K562 (cell line): ENCODE data around the gene NEU1. TPM values are rescaled to one million over a fixed set of nuclear protein-coding genes. Genes with fewer than 3 reads are reported as not detected.

Experiments used
- CXXC5 ChIP-seq: fragments of 250-450 bp; sonication (Bioruptor Pico); IDR thresholded peaks from 2 replicates; pipeline ENCODE4 v1.8.0; 2022; ENCODE audit warnings: inconsistent platforms, mild to moderate bottlenecking, moderate library complexity
- MTF1 ChIP-seq: fragments of 250-450 bp; sonication (Bioruptor Pico); IDR thresholded peaks from 2 replicates; pipeline ENCODE4 v1.9.0; 2021; ENCODE audit warnings: moderate library complexity, mild to moderate bottlenecking, inconsistent platforms, borderline replicate concordance
- POLR2AphosphoS2 ChIP-seq: IDR thresholded peaks from 2 replicates; pipeline ENCODE4 v1.6.1; 2012; ENCODE audit warnings: low read length, improper control_type of control experiment
- SUPT5H ChIP-seq: fragments of 450-650 bp; IDR thresholded peaks from 2 replicates; pipeline ENCODE4 v1.6.1; 2016
- ZC3H4 ChIP-seq: sonication (generic); formaldehyde crosslinking; IDR thresholded peaks from 2 replicates; pipeline ENCODE4 v1.9.0; 2021; ENCODE audit warnings: missing genetic modification reagents, borderline replicate concordance
- ZNF589 ChIP-seq: fragments of 200-800 bp; sonication (Bioruptor generic); IDR thresholded peaks from 2 replicates; pipeline ENCODE4 v1.6.1; 2016; ENCODE audit warnings: low read depth, missing genetic modification characterization, missing compliant biosample characterization
- polyA plus RNA-seq, 8 experiments: library from polyadenylated mRNA; depleted of rRNA in 4 of 8; stranded (reverse) in 5 of 8; unstranded in 3 of 8; fragments of >200 nt; fragmentation: Nextera tagmentation in 2 of 8; fragmentation: Illumina TruSeq in 1 of 8; extraction: Ambion mirVana in 2 of 8; extraction: Trizol in 1 of 8; gene quantifications; 2 replicates each; pipeline versions ENCODE4 v1.2.1 to v1.2.3, GENCODE V29; 2011 to 2014; ENCODE audit warnings: inconsistent platforms in 1 of 8, missing spikeins in 1 of 8
- total RNA-seq, 7 experiments: library from RNA; depleted of rRNA in 6 of 7; stranded (reverse); fragments of >200 nt in 6 of 7; fragmentation: Illumina TruSeq in 2 of 7; extraction: Trizol in 2 of 7; gene quantifications; 2 replicates each; pipeline versions ENCODE4 v1.2.1 to v1.2.3, GENCODE V29; 2011 to 2021; ENCODE audit warnings: low replicate concordance in 1 of 7
- TF ChIP-seq, protein P1 (sequence below): fragments of 250-450 bp; sonication (Bioruptor Pico); IDR thresholded peaks from 2 replicates; pipeline ENCODE4 v1.8.0; 2022; ENCODE audit warnings: moderate library complexity, mild to moderate bottlenecking, inconsistent platforms
- TF ChIP-seq, protein P2 (sequence below): fragments of 450-650 bp; formaldehyde crosslinking; IDR thresholded peaks from 2 replicates; pipeline ENCODE4 v1.4.0; 2022; ENCODE audit warnings: missing genetic modification characterization
- TF ChIP-seq, protein P3 (sequence below): IDR thresholded peaks from 2 replicates; pipeline ENCODE4 v1.6.1; 2014; ENCODE audit warnings: antibody characterized with exemption
- TF ChIP-seq, protein P4 (sequence below), 2 experiments: fragments of 450-650 bp; IDR thresholded peaks; 2 replicates each; pipeline ENCODE4 v1.6.1; 2018; ENCODE audit warnings: mild to moderate bottlenecking in 2 of 2, low read depth in 1 of 2; ENCODE audit not compliant: partially characterized antibody in 2 of 2
- TF ChIP-seq, protein P5 (sequence below): sonication (generic); formaldehyde crosslinking; IDR thresholded peaks from 2 replicates; pipeline ENCODE4 v1.8.1; 2022; ENCODE audit warnings: missing genetic modification reagents
- TF ChIP-seq, protein P6 (sequence below): sonication (generic); formaldehyde crosslinking; IDR thresholded peaks from 2 replicates; pipeline ENCODE4 v1.8.1; 2023; ENCODE audit warnings: mild to moderate bottlenecking, missing genetic modification reagents
- TF ChIP-seq, protein P7 (sequence below): sonication (generic); formaldehyde crosslinking; IDR thresholded peaks from 2 replicates; pipeline ENCODE4 v1.8.0; 2022; ENCODE audit warnings: mild to moderate bottlenecking, missing genetic modification reagents, borderline replicate concordance

NEU1 gene
- total and polyA plus RNA-seq, 9 of the 15 experiments (the other 6 are each of a cell fraction or from before 2014, with no cell fraction given) = 14.8 to 67.8 (median 51.0) TPM

DNA sequence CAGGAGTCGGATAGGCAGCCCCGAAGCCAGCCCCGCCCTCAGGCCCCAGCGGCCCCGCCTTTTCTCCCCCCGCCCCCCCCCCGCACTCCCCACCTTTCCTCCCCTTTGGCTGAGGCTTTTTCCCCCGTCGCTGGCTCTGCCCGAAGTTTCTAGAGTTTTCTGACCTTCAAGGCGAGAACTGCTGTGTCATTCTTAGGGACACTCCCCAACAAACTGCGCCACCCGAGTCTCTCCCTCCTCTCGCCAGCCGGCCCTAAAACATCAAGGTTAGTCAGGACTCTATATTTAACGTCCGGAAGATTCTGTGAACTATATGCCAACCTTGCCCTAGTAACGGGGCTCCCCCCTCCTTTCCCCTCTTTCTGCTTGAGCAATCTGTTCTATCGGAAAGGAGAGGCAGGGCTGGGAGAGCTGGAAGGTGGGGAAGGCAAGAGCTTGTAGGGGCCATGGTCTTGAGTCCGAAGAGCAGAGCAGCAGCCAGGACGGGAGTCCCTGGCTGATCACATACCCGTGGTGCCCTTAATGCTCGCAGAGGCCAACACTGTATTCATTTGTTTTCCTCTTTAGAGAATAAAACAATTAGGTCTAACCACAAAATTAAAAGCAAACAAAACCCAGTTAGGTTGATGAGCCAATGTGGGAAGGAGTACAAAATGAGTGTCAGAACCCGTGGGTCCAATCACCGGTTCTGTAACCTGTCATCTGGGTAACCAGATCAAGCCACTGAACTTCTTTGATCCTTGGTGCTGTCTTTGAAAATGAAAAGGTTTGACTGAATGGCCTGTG, 40.4 kb downstream of the NEU1 start (continued):
- TF ChIP-seq, protein P1, sequence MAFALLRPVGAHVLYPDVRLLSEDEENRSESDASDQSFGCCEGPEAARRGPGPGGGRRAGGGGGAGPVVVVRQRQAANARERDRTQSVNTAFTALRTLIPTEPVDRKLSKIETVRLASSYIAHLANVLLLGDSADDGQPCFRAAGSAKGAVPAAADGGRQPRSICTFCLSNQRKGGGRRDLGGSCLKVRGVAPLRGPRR (CRISPR knock-in tag) = no peak
- TF ChIP-seq ZNF589 (CRISPR knock-in tag) (no peak), CXXC5 (peak; percentile 45), ZC3H4 (CRISPR knock-in tag) (no peak), SUPT5H (peak; percentile 81), MTF1 (CRISPR knock-in tag) (no peak), POLR2AphosphoS2 (peak; percentile 93; the same call in 1 of the 2 replicates)
- TF ChIP-seq, protein P2, sequence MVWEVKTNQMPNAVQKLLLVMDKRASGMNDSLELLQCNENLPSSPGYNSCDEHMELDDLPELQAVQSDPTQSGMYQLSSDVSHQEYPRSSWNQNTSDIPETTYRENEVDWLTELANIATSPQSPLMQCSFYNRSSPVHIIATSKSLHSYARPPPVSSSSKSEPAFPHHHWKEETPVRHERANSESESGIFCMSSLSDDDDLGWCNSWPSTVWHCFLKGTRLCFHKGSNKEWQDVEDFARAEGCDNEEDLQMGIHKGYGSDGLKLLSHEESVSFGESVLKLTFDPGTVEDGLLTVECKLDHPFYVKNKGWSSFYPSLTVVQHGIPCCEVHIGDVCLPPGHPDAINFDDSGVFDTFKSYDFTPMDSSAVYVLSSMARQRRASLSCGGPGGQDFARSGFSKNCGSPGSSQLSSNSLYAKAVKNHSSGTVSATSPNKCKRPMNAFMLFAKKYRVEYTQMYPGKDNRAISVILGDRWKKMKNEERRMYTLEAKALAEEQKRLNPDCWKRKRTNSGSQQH (CRISPR knock-in tag) = peak; percentile 83; the same call in 1 of the 2 replicates
- TF ChIP-seq, protein P3, sequence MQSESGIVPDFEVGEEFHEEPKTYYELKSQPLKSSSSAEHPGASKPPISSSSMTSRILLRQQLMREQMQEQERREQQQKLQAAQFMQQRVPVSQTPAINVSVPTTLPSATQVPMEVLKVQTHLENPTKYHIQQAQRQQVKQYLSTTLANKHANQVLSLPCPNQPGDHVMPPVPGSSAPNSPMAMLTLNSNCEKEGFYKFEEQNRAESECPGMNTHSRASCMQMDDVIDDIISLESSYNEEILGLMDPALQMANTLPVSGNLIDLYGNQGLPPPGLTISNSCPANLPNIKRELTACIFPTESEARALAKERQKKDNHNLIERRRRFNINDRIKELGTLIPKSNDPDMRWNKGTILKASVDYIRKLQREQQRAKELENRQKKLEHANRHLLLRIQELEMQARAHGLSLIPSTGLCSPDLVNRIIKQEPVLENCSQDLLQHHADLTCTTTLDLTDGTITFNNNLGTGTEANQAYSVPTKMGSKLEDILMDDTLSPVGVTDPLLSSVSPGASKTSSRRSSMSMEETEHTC = no peak
- TF ChIP-seq, protein P4, sequence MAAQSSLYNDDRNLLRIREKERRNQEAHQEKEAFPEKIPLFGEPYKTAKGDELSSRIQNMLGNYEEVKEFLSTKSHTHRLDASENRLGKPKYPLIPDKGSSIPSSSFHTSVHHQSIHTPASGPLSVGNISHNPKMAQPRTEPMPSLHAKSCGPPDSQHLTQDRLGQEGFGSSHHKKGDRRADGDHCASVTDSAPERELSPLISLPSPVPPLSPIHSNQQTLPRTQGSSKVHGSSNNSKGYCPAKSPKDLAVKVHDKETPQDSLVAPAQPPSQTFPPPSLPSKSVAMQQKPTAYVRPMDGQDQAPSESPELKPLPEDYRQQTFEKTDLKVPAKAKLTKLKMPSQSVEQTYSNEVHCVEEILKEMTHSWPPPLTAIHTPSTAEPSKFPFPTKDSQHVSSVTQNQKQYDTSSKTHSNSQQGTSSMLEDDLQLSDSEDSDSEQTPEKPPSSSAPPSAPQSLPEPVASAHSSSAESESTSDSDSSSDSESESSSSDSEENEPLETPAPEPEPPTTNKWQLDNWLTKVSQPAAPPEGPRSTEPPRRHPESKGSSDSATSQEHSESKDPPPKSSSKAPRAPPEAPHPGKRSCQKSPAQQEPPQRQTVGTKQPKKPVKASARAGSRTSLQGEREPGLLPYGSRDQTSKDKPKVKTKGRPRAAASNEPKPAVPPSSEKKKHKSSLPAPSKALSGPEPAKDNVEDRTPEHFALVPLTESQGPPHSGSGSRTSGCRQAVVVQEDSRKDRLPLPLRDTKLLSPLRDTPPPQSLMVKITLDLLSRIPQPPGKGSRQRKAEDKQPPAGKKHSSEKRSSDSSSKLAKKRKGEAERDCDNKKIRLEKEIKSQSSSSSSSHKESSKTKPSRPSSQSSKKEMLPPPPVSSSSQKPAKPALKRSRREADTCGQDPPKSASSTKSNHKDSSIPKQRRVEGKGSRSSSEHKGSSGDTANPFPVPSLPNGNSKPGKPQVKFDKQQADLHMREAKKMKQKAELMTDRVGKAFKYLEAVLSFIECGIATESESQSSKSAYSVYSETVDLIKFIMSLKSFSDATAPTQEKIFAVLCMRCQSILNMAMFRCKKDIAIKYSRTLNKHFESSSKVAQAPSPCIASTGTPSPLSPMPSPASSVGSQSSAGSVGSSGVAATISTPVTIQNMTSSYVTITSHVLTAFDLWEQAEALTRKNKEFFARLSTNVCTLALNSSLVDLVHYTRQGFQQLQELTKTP (IDR thresholded peaks at IDR 0.05; ENCODE audit: low read depth in 1 of 2, partially characterized antibody in 2 of 2) = peak; percentile 86 to 97
- TF ChIP-seq, protein P5, sequence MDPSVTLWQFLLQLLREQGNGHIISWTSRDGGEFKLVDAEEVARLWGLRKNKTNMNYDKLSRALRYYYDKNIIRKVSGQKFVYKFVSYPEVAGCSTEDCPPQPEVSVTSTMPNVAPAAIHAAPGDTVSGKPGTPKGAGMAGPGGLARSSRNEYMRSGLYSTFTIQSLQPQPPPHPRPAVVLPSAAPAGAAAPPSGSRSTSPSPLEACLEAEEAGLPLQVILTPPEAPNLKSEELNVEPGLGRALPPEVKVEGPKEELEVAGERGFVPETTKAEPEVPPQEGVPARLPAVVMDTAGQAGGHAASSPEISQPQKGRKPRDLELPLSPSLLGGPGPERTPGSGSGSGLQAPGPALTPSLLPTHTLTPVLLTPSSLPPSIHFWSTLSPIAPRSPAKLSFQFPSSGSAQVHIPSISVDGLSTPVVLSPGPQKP (CRISPR knock-in tag) = no peak
- TF ChIP-seq, protein P6, sequence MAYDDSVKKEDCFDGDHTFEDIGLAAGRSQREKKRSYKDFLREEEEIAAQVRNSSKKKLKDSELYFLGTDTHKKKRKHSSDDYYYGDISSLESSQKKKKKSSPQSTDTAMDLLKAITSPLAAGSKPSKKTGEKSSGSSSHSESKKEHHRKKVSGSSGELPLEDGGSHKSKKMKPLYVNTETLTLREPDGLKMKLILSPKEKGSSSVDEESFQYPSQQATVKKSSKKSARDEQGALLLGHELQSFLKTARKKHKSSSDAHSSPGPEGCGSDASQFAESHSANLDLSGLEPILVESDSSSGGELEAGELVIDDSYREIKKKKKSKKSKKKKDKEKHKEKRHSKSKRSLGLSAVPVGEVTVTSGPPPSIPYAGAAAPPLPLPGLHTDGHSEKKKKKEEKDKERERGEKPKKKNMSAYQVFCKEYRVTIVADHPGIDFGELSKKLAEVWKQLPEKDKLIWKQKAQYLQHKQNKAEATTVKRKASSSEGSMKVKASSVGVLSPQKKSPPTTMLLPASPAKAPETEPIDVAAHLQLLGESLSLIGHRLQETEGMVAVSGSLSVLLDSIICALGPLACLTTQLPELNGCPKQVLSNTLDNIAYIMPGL (CRISPR knock-in tag) = peak; percentile 11; the same call in 1 of the 2 replicates
- TF ChIP-seq, protein P7, sequence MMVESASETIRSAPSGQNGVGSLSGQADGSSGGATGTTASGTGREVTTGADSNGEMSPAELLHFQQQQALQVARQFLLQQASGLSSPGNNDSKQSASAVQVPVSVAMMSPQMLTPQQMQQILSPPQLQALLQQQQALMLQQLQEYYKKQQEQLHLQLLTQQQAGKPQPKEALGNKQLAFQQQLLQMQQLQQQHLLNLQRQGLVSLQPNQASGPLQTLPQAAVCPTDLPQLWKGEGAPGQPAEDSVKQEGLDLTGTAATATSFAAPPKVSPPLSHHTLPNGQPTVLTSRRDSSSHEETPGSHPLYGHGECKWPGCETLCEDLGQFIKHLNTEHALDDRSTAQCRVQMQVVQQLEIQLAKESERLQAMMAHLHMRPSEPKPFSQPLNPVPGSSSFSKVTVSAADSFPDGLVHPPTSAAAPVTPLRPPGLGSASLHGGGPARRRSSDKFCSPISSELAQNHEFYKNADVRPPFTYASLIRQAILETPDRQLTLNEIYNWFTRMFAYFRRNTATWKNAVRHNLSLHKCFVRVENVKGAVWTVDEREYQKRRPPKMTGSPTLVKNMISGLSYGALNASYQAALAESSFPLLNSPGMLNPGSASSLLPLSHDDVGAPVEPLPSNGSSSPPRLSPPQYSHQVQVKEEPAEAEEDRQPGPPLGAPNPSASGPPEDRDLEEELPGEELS (CRISPR knock-in tag) = no peak
